Measurements from ENCODE around the gene UBA52.
"Not testable (repeated sequence)": the region's sequence is repeated elsewhere in the genome, so short reads cannot be mapped to it uniquely, and the experiment has no call there.

UBA52 gene

DNA sequence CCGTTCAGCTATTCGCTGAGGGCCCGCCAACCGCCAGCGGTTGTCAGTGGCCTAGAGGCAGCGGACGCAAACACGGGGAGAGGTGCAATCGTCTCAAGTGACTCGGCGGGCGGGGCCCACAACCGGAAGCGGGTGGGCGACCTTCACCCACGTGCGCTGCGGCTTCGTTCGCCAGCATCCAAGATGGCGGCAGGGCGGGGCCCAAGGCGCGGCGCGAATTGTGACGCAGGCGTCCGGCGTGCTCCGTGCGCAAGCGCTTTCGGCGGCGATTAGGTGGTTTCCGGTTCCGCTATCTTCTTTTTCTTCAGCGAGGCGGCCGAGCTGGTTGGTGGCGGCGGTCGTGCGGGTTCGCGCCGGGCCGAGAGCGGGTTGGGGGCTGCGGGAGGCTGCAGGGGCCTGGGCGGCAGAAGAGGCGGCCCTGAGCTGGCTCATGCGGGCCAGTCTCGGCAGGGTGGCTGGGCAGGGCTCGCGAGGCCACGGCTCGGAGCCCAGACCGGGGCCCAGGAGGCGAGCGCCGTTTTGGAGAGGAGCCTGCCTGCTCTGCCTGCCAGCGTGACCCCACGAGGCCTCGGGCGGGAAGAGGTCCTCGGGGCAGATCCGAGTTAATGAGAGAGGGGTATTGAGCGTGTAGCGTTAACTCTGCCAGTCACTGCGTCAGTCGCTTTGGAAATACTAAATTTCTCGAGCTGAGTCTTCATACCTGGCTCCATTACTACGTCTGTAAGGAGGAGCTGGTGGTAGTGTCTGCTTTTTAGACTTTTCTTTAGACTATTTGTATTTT is at the start of gene UBA52:
UBA52 (plus strand) TSS at position 294 of the 781 bp plus-strand sequence. CDS start 1,444 bp downstream, outside the sequence.
- DNase-seq, result peak; percentile 98

DNA sequence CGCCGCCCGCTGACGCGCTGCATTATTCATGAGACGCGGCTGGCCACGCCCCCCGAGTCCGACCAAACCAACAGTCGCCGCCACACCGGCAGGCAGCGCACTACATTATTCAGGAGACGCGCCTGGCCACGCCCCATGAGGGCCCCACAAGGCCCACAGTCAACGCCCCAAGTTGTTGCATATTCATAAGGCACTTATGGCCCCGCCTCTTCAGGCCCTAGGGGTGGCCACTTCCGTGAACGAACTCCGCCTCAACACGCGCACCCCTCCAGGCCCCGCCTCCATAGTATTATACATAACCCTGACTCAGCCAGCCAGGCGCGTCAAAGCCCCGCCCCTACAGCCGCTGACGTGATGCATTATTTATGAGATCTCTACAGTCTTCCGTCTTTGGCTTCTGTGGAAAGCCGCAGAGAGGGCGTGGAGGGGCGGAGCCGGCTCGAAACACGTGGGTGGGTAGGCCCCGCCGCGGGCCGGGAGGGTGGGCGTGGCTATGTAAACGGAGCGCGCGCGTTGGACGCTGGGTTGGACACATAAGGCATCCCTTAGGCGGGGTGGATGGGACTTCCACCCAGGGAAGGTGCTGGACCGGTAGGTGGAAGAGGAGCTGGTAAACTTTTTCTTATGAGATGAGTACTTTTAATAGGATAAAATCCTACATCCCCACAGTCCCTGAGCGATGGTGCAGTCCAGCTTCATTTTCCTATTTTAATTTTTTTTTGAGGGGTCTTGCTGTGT is 49.4 kb upstream of the UBA52 start:
- DNase-seq, result peak; percentile 100

DNA sequence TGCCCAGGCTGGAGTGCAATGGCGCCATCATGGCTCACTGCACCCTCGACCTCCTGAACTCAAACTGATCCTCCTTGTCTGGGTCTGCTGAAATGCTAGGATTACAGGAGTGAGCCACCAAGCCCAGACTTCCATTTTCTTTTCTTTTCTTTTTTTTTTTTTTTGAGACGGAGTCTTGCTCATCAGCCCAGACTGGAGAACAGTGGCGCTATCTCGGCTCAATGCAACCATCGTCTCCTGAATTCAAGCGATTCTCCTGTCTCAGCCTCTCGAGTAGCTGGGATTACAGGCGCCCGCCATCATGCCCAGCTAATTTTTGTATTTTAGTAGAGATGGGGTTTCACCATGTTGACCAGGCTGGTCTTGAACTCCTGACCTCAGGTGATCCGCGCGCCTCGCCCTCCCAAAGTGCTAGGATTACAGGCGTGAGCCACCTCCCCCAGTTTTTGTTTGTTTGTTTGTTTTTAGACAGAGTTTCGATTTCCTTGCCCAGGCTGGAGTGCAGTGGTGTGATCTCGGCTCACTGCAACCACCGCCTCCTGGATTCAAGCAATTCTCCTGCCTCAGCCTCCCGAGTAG is 48.7 kb upstream of the UBA52 start:
- not testable (repeated sequence) for DNase-seq

- DNase-seq, result no peak
Observed at GRCh38 chr19:18523841-18524240, 47.8 kb upstream of the UBA52 start.

- DNase-seq, result no peak
Observed at GRCh38 chr19:18526316-18526715, 45.3 kb upstream of the UBA52 start.

DNA sequence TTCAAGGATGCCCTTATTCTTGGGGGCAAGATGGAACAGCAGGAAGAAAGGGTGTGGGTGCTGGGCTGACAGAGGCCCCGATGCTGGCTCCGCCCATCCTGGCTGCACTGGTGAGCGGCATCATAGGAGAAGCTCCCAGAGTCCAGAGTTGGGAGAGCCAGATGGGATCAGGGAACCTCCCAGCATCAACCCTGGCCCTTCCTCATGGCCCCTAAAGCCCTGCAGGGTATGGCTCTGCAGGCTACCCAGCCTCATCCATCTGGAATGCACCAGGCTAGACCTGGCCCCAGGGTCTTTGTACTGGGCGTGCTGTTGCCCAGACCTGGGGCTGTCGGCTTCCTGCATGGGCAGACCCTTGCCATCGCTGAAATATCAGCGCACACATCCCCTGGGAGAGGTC is 41.9 kb upstream of the UBA52 start:
- no peak for DNase-seq

GRCh38 chr19:18531485-18531884 is 40.2 kb upstream of the UBA52 start:
- no peak for DNase-seq

DNA sequence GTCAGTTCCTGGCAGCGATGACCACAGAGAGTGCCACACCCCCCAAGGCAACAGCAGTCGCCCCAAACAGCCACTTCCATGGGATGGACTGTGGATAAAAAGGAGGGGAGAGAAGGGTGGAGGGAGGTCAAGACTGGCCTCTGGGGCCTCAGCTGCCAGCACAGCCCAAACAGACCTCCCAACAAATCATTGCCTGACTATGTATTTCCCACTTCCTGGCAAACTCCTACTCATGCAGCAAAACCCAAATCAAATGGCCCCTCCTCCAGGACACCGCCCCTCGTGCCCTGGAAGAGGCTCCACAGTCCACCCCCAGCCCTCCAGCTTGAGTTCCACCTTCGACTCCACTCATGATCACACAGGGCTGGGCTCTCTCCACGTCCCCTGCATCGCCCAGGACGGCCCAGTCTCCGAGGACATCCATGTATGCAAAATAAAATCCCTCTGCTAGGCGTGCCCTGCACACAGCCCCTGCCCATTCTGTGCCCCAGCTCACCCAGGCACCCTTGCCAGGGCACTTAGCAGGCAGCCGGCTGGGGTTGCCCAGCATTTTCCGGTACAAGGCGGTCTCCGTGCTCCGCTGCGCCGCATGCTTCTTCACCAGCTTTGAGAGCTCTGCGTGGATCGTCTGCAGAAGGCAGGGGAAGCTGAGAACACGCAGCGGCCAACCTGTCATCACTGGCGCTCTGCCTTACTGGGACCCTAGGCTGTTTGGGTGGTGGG is 39.3 kb upstream of the UBA52 start:
- DNase-seq, result no peak

GRCh38 chr19:18533058-18533457 is 38.6 kb upstream of the UBA52 start:
- DNase-seq, result no peak

- no peak for DNase-seq
Observed at GRCh38 chr19:18536475-18536874, 35.2 kb upstream of the UBA52 start.

DNA sequence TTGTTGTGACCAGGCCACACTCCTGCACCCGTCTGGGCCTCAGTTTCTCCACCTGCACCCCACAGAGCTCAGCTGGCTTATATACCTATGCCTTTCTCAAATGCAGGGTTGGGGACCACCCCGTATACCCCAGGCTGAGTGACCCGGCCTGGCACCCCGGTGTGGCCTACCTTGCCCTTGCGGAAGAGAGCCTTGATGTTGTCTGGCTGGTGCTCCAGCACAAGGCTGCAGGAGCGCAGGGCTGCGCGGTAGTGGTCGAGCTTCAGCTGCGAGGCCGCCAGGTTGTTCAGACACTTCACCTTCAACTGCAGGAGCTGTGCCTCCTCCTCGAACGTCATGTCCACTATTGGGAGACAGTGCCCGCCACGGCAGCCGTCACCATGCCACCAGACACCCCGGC is 34.2 kb upstream of the UBA52 start:
- no peak for DNase-seq

GRCh38 chr19:18538115-18538514 is 33.5 kb upstream of the UBA52 start:
- no peak for DNase-seq

GRCh38 chr19:18539372-18539771 is 32.3 kb upstream of the UBA52 start:
- no peak for DNase-seq

DNA sequence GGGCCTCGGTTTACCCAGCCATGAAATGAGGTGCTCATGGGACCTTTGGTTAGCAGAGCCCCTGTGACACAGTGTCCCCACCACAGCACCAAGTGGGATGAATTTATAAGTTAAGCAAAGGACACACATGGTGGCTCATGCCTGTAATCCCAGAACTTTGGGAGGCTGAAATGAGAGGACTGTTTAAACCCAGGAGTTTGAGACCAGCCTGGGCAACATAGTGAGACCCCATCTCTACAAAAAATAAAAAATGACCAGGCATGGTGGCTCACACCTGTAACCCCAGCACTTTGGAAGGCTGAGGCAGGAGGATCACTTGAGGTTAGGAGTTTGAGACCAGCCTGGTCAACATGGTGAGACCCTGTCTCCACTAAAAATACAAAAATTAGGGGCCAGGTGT is 31.5 kb upstream of the UBA52 start:
- not testable (repeated sequence) for DNase-seq

DNA sequence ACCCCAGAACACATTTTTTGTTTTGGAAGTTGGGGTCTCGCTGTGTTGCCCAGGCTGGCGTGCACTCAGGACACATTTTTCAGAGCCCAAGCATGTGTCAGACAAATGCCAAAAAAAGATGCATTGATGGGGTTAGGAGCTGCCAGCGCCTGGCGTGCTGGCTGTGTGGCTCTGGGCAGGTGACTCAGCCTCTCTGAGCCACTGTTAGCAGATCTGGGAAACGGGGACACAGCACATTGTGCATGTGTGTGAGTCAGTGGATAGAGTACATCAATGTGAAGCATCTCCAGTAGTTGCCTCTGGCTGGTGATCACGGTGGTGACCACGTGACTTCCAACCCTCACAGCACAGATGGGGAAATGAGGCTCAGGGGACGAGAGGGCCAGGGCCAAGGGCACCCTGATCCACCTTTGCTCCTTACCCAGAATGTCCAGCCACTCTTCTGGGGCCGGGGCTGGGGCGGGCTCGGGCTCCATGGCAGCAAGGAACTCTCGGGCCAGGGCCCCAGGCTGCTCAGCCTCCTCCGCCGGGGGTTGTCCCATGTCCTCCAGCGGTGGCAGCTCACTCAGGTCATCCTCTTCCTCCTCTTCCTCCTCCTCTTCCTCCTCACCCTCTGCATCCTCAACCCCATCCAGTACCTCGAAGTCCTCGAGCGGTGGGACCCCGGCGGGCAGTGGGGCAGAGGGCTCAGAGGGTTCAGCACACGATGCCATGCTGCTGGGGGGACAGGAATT is 30.2 kb upstream of the UBA52 start:
- DNase-seq, result no peak

- no peak for DNase-seq
Observed at GRCh38 chr19:18541992-18542940, 29.4 kb upstream of the UBA52 start.

DNA sequence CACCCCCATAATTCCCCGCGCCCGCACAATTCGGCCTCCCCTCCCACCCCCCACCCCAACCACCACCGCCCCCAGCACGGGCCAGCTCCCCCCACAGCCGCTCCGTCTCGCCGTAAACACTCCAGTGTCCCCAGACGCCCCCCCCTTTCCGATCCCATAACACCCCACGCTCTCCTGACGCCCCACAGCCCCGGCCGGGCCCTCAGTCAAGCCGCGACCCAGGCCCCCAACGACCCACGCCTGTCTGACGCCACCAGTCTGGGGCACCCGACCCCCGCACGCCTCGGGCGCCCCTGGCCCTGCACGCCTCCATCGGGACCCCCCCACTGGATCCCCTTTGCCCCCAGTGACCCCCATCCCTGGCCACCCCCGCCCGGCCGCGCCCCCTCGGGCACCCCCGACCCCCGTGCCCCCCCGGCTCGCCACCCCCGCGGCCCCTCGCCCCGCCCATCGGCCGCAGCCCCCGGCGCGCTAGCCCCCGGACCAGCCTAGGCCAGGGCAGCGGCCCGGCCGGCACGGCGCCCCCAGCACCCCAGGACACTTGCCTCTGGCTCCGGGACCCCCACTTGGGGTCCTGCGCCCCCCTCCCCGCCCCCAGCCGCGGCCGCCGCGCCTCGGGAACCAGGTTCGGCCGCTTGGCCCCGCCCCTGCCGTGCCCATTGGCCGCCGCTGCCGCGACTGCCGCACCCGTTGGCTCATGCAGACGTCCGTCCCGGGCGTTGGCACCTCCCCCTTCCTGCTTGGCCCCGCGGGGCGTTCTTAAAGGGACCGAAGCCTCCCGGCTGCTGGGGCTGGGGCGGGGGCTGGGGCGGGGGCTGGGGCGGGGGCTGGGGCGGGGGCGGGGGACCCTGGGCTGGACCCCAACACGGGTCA is 28.5 kb upstream of the UBA52 start, which contains the start of gene FKBP8:
FKBP8 (minus strand) TSS at position 633 of the 873 bp plus-strand sequence. CDS start 1,603 bp downstream, outside the sequence.
- peak; percentile 95 for DNase-seq

DNA sequence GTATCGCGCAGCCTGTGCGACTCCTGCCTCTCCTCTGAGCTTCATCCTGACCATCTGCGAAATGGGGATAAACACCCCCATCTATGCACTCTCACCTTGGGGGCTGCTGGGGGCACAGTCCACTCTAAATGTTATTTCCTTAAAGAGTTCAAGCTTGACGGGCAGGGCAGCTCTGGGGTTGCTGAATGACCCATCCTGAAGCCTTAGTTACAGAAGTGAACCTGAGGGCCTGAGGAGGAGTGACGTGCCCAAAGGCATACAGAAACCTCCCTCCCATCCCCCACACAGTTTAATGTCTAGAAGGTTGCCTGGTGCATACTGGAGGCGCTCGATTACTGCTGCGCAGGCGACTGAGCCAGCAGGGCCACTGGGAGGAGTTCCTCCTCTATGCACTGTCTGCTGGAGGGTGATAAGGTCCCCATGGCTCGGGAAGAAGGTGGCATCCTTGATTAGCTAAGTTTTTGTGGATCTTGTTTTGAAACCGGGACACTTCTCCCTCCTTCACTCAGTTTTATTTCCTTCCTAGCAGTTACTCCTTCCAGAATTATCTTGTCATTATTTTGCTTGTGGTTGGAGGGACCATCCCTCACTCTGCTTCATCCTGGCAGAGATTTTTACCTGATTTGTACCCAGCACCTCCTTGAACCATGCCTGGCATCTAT is 27.7 kb upstream of the UBA52 start:
- peak; percentile 44 for DNase-seq

DNA sequence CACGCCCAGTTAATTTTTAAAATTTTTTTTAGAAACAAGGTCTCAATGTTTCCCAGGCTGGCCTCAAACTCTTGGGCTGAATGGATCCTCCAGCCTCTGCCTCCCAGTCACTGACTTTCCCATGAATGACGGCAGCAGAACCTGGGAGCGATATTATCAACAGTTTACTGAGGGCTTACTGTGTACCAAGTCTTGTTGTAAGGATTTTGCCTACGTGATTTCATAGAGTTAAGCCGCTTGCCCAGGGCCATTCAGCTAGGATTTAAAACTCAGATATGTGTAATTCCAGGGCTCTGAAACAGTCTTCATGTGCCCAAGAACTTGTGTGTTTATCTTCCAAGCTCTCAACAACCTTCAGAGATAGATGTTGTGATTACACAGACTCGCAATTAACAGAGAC is 20.0 kb upstream of the UBA52 start:
- no peak for DNase-seq
